HG03025 (cell line): Measurements from ENCODE around the gene ZCRB1.
"Not testable (repeated sequence)": the region's sequence is repeated elsewhere in the genome, so short reads cannot be mapped to it uniquely, and the experiment has no call there.

Experiments used
- ATAC-seq: cut with Tn5 transposase; IDR thresholded peaks from one replicate; pipeline ENCODE4 v1.9.1; 2021; ENCODE audit warnings: mild to moderate bottlenecking, moderate library complexity; ENCODE audit not compliant: unreplicated experiment, low FRiP score

Gene ZCRB1

DNA sequence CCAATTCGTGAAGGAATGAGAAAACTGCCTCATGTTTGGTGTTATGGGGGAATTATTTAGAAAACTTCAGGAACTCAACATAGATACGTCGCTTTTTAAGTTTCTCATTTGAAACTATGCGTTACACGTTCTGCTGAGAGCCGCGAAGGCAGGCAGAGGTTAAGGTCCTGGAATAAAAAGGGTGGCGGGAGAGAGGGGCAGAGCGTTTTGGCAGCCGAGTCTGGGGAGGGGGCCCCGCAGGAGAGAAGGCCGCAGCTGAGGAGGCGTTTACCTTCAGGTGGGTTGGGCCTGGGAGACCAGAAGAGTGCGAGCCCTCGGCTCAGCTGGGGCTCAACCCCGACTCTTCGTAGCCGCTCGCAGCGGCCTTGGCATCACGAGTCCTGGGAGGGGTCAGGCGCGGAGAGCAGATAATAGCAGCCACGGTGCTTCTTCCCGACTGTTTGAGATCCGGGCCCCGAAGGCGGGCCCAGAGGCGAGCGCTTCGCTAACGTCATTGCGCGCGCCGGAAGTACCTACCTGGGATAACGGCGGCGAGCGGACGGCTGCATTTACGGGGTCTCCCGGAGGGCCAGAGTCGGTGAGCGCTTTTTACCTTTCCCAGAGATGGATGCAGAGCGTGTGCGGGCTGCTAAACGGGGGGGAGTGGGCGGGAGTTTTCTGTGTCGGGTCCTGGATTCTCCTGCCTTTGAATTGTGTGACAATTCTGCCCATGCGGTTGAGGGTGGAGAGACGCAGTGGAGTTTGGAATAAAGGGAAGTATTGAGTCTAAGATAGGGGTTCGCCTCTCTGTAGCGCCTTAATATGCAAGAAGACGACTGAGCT lies at the start of gene ZCRB1, which contains the start of gene PPHLN1:
Gene ZCRB1 (minus strand): TSS at position 442 of the 822 bp plus-strand sequence. CDS start 1,992 bp downstream, outside the sequence.
Gene PPHLN1 (plus strand): TSS at position 515 of the 822 bp plus-strand sequence. CDS start 9,736 bp downstream, outside the sequence.
- peak; percentile 92 for ATAC-seq

GRCh38 chr12:42373669-42374068 lies 47.8 kb upstream of the ZCRB1 start:
- ATAC-seq, result no peak

GRCh38 chr12:42372154-42372791 lies 46.4 kb upstream of the ZCRB1 start:
- peak; percentile 82 for ATAC-seq

DNA sequence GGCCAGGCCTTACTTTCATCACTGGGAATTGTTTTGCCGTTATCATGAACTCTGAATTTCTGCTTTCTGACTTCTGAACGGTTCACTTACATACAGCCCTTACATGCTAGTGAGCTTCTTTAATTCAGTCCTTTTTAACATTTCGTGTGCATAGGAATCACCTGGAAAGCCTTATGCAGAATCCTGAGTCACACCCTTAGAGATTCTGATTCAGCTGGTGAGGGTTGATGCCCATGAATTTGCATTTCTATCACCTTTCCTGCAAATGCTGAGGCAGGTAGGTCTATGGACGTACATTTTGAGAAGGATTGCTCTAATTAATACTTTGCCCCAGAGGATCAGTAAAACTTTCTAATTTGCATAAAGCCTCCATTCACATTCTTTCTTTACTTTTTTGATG lies 44.1 kb upstream of the ZCRB1 start:
- no peak for ATAC-seq

DNA sequence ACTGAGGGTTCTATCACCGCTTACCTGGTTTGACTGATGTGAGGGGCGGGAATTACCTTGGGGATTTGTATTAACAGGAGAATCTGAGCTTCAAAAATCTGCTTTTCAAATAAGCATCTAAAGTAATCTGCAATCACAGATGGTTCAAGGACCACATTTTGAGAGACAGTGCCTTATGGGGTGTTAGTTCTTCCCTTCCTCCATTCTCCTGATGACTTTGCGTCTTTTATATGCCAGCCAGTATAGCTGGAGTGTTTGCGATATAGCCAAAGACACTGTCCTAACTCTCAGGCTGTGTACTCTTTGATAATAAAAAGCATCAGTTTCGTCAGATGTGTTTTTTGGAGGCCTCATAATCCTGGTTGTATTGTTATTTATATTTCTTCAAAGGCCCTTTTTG lies 39.6 kb upstream of the ZCRB1 start:
- ATAC-seq, result no peak

- ATAC-seq, result no peak
Measured at GRCh38 chr12:42364692-42365091, 38.8 kb upstream of the ZCRB1 start.

GRCh38 chr12:42362647-42363260 lies 36.9 kb upstream of the ZCRB1 start:
- no peak for ATAC-seq

DNA sequence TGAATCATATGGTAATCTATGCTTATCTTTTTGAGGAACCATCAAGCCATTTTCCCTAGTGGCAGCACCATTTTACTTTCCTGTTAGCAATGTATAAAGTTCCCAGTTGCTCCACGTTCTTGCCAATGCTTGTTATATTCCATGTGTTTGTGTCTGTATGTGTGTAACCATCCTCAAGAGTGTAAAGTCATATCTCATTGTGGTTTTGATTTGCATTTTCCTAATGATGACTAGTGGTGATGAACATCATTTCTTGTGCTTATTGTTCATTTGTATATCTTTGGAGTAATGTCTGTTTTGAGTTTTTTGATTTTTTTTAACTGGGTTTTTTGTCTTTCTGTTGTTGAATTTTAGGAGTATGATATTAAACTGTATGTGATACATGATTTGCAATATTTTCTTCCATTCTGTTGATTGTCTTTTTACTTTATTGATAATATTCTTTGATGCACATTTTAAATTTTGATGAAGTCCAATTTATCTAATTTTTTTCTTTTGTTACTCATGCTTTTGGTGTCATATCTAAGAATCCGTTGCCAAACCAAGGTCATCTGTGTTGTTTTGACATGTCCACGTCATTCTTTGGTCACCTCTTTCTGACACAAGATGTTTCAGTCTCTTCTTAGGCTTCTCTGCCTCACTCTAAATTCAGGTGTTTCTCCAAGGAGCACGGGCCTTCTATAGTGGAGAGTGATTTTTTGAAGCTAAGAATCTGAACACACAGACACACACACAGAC lies 36.2 kb upstream of the ZCRB1 start:
- ATAC-seq, result no peak

- no peak for ATAC-seq
Measured at GRCh38 chr12:42360747-42361403, 35.0 kb upstream of the ZCRB1 start.

DNA sequence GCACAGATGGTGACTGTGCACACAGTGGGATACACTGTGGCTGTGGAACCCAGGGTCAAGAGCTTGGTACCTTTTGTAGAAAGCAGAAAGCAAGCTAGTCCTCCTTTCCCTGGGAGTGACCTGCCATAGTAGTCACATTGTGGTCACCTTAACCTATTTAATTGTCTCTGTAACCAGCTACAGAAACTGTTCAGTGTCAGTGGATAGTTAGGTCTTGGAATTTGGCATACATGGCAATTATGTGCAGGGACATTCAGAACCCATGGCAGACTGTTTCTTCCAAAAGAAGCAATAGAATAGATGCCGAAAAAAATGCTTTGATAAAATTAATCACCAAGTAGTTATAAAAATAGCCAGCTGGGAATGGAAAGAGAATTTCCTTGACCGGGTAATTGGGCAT lies 30.4 kb upstream of the ZCRB1 start:
- ATAC-seq, result no peak

GRCh38 chr12:42350021-42350407 lies 24.1 kb upstream of the ZCRB1 start:
- ATAC-seq, result not testable (repeated sequence)

- not testable (repeated sequence) for ATAC-seq
Measured at GRCh38 chr12:42349119-42350020, 23.5 kb upstream of the ZCRB1 start.

DNA sequence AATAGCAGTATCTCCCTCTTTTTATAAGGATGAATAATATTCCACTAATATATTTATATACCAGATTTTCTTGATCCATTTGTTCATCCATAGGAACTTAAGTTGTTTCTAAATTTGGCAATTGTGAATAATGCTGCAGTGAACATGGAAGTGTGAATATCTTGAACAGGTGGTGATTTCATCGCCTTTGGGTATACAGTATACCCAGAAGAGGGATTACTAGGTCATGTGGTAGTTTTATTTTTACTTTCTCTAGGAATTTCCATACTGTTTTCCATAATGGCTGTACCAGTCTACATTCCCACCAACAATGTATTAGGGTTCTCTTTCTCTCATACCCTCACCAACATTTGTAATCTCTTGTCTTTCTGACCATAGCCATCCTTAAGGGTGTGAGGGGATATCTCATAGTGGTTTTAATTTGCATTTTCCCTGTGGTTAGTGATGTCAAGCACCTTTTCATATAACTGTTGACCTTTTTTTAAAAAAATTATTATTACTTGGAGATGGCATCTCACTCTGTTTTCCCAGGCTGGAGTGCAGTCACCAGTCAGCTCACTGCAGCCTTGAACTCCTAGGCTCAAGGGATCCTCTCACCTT lies 20.6 kb upstream of the ZCRB1 start:
- no peak for ATAC-seq

DNA sequence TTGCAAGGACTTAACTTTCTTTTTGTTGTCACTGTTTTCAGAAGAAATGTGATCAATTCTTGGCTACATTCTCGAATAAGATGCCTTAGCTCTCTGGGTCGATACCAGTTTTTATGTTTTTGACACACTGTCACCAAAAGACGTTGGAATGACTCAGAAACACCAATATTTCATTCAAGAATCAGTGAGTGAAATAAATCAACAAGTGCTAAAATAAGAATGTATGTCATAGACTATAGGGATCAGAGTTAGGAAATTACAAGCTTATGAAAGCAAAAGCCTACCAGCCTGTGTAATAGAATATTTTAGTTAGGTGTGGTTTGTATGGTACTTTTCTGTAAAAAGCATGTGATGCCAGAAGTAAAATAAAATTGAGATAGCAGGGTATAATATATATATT lies 17.8 kb upstream of the ZCRB1 start:
- no peak for ATAC-seq

DNA sequence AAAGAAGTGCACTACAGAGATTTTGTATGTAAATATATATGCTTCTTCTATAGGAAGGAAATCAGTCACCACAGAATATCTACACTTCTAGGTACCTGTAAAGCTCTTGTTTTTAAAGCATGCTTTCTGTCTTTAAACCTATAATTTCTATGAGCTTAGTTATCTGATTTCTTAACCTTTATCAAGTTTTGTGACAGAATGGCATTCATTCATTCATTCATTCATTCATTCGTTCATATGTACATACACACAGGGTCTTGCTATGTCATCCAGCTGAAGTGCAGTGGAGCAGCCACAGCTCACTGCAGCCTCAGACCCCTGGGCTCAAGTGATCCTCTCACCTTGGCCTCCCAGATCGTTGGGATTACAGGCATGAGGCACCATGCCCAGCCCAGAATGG lies 16.1 kb upstream of the ZCRB1 start:
- no peak for ATAC-seq

DNA sequence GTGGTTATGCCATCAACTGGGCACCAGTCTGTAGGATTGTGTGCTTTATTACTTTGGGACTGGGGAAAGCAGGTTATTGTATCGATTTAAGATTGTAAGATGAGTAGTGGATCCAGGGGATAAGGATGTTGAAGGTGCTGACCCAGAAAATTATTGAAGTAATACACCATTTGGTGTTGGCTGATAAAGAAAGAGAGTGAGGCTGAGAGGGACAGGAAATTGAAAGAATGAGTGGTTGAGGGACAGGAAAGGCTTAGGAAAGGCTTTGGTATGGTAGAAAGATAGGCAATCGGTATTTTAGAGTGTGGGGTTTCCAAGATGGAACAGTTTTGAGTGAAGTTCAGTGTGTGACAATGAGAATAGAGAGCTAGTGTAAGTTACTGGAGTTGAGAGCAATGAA lies 12.4 kb upstream of the ZCRB1 start:
- no peak for ATAC-seq

- ATAC-seq, result no peak
Measured at GRCh38 chr12:42336286-42336685, 10.4 kb upstream of the ZCRB1 start.

DNA sequence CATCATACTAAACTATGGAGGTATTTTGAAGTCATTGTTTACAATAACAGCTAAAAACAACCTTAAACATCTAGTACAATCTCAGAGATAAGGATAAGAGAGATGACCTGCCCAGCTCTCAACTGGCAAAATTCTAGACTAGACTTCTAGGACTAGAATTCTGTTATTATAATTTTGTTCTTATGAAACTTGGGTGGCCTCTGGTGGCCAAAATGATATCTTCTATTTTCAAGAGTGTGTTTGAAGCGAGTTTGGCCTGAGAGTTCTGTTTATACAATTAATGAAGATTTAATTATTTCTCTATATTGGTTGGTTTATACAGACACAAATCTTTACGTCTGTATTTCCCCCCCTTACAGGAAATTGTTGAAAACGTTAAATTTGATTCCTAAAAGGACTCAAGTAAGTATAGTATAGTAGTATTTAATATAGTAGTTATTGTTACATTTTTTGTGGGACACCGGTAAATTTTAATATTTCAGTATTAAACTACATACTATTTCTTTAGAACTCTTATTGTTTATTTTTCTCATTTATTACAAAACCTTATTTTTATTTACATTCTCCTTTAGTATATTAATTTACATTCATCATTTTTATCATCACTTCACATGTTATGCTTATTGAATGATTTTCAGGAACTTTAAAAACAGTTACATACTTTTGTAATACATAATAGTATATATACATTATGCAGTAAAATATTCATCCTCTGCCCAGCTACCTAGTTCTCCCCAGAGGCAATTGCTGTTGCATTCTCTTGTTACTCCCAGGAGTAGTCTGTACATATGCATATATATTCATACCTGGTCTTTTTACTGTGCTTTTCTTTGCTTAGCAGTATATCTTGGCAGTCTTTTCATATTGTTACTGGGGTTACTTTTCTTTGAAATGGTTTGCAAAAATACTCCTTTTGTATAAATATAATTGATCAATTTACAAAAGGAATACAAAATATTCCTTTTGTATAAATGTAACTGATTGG lies 6.7 kb upstream of the ZCRB1 start:
- ATAC-seq, result peak; percentile 67
